Body of pancreas (tissue), 4 donors: ENCODE results near the gene ZC2HC1C. TPM values are rescaled to one million over a fixed set of nuclear protein-coding genes. Genes with fewer than 3 reads are reported as not detected.
A peak's percentile ranks its signal among the peaks of the same experiment; 100 is the strongest.
"Not testable (repeated sequence)": the region's sequence is repeated elsewhere in the genome, so short reads cannot be mapped to it uniquely, and the experiment has no call there.

ENCODE experiments used
- ATAC-seq: fragments of 150-250 bp; one replicate; pipeline ENCODE4 v1.9.1; 2016
- DNase-seq, 4 donors: peaks; one replicate each; pipeline ENCODE4 v3.0.0-alpha.2; 2019
- H3K27ac ChIP-seq, 4 donors: fragments of 200-600 bp; sonication (generic); 1 replicate in 3 of 4; 2 replicates in 1 of 4; pipeline versions ENCODE4 v1.5.1 to v1.6.1; 2016 to 2019; ENCODE audit warnings: mild to moderate bottlenecking in 1 of 4, mixed read lengths in 1 of 4, moderate library complexity in 1 of 4
- H3K27me3 ChIP-seq, 2 donors: fragments of 200-600 bp; sonication (generic); one replicate each; pipeline ENCODE4 v1.6.0; 2016; ENCODE audit warnings: mild to moderate bottlenecking in 1 of 2
- H3K36me3 ChIP-seq, 2 donors: fragments of 200-600 bp; sonication (generic); replicated peaks in 1 of 2; 2 replicates each; pipeline ENCODE4 v1.5.1; 2016; ENCODE audit warnings: low read depth in 2 of 2; ENCODE audit not compliant: insufficient read depth in 1 of 2
- H3K4me1 ChIP-seq: fragments of 200-600 bp; sonication (generic); one replicate; pipeline ENCODE4 v1.6.0; 2016
- H3K4me3 ChIP-seq, 2 donors: fragments of 200-600 bp; sonication (generic); 1 replicate in 1 of 2; 2 replicates in 1 of 2; pipeline ENCODE4 v1.5.1; 2016 to 2019
- H3K9me3 ChIP-seq, 3 donors: fragments of 200-600 bp; sonication (generic); 1 replicate in 2 of 3; 2 replicates in 1 of 3; pipeline ENCODE4 v1.5.1; 2016
- POLR2A ChIP-seq, 3 donors: fragments of 450-650 bp; IDR thresholded peaks; one replicate each; pipeline ENCODE4 v1.6.1; 2016; ENCODE audit warnings: antibody characterized with exemption in 3 of 3, mild to moderate bottlenecking in 2 of 3
- WGBS, 2 donors: methylation state at CpG; one replicate each; pipeline ENCODE4 v1.1.5; 2017; 5-methylcytosine and 5-hydroxymethylcytosine counted together
- intact Hi-C: fragments of 100-400 bp; cut with DNase I; formaldehyde crosslinking; loops from one replicate; pipeline ENCODE4 v1.15.1; 2023
- total RNA-seq, 2 donors: library from RNA; depleted of rRNA; stranded (reverse); fragments of >200 nt; gene quantifications; one replicate each; pipeline ENCODE4 v1.1.0, GENCODE V29; 2016
- TF ChIP-seq, protein P1 (sequence below), 7 experiments: fragments of 450-650 bp in 4 of 7; fragments of 200-600 bp in 3 of 7; sonication (generic) in 3 of 7; IDR thresholded peaks; one replicate each; pipeline ENCODE4 v1.5.1; 2016 to 2019; ENCODE audit warnings: antibody characterized with exemption in 7 of 7

ZC2HC1C gene
- total RNA-seq, 2 donors from 2014 or later: 7.3 to 7.8 TPM

DNA sequence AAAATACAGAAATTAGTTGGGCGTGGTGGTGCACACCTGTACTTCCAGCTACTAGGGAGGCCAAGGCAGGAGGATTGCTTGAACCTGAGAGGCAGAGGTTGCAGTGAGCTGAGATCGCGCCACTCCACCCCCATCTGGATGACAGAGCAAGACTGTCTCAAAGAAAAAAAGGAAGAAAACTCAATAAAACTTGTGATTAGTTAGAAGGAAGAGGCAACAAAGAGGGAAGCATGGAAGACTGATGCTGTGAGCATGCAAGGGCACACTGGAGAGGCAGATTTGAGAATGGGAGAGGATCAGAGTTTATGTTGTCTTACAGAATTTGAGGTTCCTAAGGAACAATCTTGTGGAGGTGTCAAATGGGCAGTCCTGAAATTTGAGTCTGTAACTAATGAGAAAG lies 2.8 kb upstream of the ZC2HC1C start:
- no peak for TF ChIP-seq POLR2A (IDR thresholded peaks at IDR 0.05)
- TF ChIP-seq, protein P1, sequence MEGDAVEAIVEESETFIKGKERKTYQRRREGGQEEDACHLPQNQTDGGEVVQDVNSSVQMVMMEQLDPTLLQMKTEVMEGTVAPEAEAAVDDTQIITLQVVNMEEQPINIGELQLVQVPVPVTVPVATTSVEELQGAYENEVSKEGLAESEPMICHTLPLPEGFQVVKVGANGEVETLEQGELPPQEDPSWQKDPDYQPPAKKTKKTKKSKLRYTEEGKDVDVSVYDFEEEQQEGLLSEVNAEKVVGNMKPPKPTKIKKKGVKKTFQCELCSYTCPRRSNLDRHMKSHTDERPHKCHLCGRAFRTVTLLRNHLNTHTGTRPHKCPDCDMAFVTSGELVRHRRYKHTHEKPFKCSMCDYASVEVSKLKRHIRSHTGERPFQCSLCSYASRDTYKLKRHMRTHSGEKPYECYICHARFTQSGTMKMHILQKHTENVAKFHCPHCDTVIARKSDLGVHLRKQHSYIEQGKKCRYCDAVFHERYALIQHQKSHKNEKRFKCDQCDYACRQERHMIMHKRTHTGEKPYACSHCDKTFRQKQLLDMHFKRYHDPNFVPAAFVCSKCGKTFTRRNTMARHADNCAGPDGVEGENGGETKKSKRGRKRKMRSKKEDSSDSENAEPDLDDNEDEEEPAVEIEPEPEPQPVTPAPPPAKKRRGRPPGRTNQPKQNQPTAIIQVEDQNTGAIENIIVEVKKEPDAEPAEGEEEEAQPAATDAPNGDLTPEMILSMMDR (IDR thresholded peaks at IDR 0.05): no peak
- intact Hi-C loops: no loop called here
- ATAC-seq (no peak), DNase-seq (no peak)
- Histone ChIP-seq H3K4me3 (no peak overlapping the region), H3K27me3 (no peaks in the 10 kb centered on the region), H3K27ac (no peak overlapping the region), H3K36me3 (no peaks in the 10 kb centered on the region), H3K9me3 (no peaks in the 10 kb centered on the region), H3K4me1 (peaks cover 51% of the 10 kb centered on the region)
- 86 to 92% methylated on average over 3 of the region's 3 CpGs for WGBS, 2 donors

DNA sequence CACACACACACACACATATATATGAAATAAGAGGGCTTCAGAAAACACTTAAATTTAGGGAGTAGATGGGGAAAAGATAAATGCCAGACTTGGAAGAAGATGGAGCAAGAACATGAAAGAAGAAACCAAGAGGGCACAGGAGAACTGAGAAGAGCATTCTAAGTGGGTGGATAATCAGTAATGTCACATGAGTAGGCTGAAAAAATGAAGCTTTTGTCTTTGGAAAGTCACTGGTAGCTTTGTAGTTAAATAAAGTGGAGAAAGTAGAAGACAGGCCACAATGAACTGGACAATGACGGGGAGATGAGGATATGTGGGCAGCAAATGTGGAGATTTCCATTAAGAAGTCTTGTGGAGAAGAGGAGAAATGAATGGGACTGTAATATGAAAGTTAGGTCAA lies 2.2 kb upstream of the ZC2HC1C start:
- WGBS, 2 donors: 72 to 91% methylated on average over 1 of the region's 1 CpG
- intact Hi-C loops: no loop called here
- TF ChIP-seq, protein P1 (IDR thresholded peaks at IDR 0.05): no peak
- TF ChIP-seq POLR2A (IDR thresholded peaks at IDR 0.05): no peak
- ATAC-seq (no peak), DNase-seq (no peak)
- Histone ChIP-seq H3K4me1 (peaks cover 53% of the 10 kb centered on the region), H3K9me3 (no peaks in the 10 kb centered on the region), H3K27ac (no peak overlapping the region), H3K36me3 (no peaks in the 10 kb centered on the region), H3K4me3 (no peak overlapping the region), H3K27me3 (no peaks in the 10 kb centered on the region)

DNA sequence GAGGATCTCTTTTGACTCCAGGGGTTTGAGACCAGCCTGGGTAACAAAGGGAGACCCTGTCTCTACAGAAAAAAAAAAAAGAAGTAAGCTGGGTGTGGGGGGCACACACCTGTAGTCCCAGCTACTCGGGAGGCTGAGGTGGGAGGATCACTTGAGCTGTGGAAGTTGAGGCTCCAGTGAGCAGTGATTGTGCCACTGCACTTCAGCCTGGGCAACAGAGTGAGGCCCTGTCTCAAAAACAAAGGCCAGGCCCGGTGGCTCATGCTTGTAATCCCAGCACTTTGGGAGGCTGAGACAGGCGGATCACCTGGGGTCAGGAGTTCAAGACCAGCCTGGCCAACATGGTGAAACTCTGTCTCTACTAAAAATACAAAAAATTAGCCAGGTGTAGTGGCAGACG lies 1.7 kb upstream of the ZC2HC1C start:
- H3K27me3 ChIP-seq, H3K9me3 ChIP-seq, H3K4me3 ChIP-seq, DNase-seq, intact Hi-C loops, ATAC-seq, H3K36me3 ChIP-seq: not testable (repeated sequence)
- H3K4me1 ChIP-seq: peaks cover 54% of the 10 kb centered on the region
- peak overlapping the region in 3 of 4 donors; percentile 89 to 94 (median 94) for H3K27ac ChIP-seq
- WGBS, 2 donors: 73 to 86% methylated on average over 4 of the region's 4 CpGs

DNA sequence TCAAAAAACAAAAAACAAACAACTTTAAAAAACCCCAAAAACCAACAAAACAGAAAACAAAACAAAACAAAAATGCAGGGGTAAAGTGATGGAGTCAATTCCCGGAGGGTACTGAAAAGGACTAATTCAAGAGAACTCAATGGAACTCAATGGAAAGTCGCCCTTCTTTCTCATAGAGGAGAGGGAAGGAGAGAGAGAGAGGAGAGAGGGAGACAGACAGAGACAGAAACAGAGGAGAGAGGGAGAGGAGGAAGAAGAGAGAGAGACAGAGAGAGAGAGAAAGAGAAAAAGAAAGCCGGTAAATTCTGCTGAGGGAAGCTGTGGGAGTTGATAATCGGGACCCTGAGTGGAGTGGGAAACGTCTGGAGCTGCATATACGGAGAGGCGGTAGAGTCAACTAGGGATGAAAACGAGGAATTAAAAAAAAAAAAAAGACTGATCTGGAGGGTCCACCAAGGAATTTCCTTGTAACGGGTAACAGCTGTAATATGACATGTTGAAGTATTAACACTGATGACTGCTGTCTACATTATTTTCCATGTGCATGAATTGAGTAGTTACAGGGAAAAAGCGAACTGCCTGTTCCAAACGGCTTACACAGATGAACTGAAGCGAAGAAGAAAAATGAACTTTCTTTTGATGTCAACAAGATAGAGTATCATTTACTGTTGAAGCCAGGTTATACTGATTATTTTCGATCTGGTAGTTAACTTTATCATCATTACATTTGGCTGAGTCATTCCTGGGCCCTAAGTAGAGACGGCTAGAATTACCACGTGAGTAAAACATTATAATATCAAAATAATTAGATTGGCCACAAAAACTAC lies 934 bp upstream of the ZC2HC1C start:
- DNase-seq (no peak), ATAC-seq (peak; percentile 16)
- intact Hi-C loops: no loop called here
- Histone ChIP-seq H3K4me3 (peak overlapping the region; percentile 6 to 29), H3K27ac (peak overlapping the region; percentile 89 to 94 (median 92)), H3K9me3 (no peaks in the 10 kb centered on the region), H3K27me3 (no peaks in the 10 kb centered on the region), H3K4me1 (peaks cover 54% of the 10 kb centered on the region), H3K36me3 (no peaks in the 10 kb centered on the region)
- 7 to 17% methylated on average over 15 of the region's 15 CpGs for WGBS, 2 donors
- TF ChIP-seq POLR2A (IDR thresholded peaks at IDR 0.05): no peak
- TF ChIP-seq, protein P1 (IDR thresholded peaks at IDR 0.05): no peak

DNA sequence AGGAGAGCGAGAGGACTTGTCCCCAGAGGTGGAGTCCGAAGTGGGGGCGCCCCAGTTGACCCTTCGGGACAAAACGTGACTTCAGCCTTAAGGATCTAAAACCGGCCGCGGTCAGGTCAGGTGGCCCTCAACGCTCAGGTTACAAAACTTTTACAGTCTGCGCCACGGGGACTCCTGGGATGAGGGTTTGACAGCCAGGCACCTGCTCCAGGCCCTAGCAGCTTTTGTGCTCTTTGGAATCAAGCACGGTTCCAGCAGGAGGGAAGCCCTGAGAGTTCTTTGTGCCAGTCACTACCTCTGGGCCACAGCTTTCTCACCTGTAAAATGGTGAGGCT lies 337 bp downstream of the ZC2HC1C start:
- no peak for TF ChIP-seq POLR2A (IDR thresholded peaks at IDR 0.05)
- TF ChIP-seq, protein P1 (IDR thresholded peaks at IDR 0.05): no peak
- Histone ChIP-seq H3K27ac (peak overlapping the region; percentile 89 to 94 (median 92)), H3K4me3 (peak overlapping the region in 1 of 2 donors; percentile 29), H3K4me1 (peaks cover 50% of the 10 kb centered on the region), H3K9me3 (no peaks in the 10 kb centered on the region), H3K27me3 (no peaks in the 10 kb centered on the region), H3K36me3 (no peaks in the 10 kb centered on the region)
- intact Hi-C loops: no loop called here
- WGBS, 2 donors: 4% methylated on average over 8 to 12 of the region's 12 CpGs
- no peak for DNase-seq
- ATAC-seq: peak; percentile 39
